GM19023 (cell line): ENCODE data around the gene VKORC1L1.
"Not testable (repeated sequence)": the region's sequence is repeated elsewhere in the genome, so short reads cannot be mapped to it uniquely, and the experiment has no call there.

Source experiments
- ATAC-seq: cut with Tn5 transposase; IDR thresholded peaks from one replicate; pipeline ENCODE4 v1.9.1; 2021; ENCODE audit warnings: mild to moderate bottlenecking, moderate library complexity; ENCODE audit not compliant: unreplicated experiment

The VKORC1L1 gene

GRCh38 chr7:65975814-65976445, 103.1 kb downstream of the VKORC1L1 start:
- ATAC-seq = no peak

DNA sequence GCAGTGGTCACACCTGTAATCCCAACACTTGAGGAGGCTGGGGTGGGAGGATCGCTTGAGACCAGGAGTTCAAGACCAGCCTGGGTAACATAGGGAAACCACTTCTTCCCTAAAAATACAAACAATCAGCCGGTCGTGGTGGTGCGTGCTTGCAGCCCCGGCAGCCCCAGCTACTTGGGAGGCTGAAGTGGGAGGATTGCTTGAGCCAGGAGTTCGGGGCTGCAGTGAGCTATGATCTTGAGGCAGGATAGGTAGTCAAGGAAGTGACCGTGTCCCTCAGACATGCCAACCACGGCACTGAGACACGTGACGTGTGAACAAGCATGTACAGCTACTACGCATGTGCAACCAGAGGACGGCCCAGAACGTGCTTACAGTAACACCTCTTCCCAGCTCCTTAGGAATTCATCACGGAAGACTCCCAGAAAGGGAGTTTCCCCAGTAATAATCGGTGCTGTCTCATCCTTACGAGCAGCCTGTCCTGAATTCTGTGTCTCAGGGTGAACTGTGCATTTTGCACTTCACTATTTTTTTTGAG, 103.9 kb downstream of the VKORC1L1 start:
- ATAC-seq = no peak

- ATAC-seq = no peak
These were observed 106.2 kb downstream of the VKORC1L1 start for GRCh38 chr7:65978891-65979582.

DNA sequence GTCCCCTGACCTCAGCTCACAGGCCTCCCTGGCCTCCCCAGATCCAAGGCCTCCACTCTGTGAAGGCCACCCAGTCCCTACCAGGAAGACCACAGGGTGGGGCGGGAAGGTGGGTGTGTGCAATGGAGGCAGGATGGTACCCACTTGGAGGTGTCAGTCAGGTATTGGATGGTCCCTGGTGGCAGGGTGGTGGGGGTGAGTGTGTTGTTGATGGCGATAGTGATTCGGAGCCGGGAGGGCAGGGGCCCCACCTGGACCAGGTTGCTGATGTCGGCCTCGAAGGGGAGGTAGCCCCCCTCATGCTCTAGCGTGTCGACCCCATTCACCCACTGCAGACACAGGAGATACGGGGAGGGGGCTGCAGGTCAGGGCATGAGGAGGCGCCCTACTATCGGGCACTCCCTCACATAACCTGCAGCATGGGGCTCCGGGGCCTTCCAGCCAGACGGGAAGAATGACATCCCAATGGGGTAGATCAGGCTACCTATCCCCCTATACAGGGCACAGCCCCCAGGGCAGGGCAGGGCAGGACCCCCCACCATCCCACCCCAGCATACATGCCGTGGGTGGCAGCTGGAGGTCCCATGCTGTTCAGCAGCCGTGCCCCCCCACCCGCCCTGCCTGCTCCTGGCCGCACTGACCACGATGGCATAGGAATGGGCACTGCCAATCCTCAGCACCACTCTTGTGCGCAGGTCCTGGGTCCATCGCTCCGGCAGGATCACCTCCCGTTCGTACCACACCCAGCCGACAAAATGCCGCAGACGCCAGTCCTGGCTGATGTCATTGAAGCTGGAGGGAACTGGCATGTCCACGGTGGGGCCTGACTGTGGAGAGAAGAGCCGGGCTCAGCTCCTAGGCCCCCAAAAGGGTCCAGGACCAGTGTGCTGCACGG, 107.0 kb downstream of the VKORC1L1 start:
- no peak for ATAC-seq

- ATAC-seq = peak; percentile 66
These were observed 107.8 kb downstream of the VKORC1L1 start for GRCh38 chr7:65980478-65981250.

DNA sequence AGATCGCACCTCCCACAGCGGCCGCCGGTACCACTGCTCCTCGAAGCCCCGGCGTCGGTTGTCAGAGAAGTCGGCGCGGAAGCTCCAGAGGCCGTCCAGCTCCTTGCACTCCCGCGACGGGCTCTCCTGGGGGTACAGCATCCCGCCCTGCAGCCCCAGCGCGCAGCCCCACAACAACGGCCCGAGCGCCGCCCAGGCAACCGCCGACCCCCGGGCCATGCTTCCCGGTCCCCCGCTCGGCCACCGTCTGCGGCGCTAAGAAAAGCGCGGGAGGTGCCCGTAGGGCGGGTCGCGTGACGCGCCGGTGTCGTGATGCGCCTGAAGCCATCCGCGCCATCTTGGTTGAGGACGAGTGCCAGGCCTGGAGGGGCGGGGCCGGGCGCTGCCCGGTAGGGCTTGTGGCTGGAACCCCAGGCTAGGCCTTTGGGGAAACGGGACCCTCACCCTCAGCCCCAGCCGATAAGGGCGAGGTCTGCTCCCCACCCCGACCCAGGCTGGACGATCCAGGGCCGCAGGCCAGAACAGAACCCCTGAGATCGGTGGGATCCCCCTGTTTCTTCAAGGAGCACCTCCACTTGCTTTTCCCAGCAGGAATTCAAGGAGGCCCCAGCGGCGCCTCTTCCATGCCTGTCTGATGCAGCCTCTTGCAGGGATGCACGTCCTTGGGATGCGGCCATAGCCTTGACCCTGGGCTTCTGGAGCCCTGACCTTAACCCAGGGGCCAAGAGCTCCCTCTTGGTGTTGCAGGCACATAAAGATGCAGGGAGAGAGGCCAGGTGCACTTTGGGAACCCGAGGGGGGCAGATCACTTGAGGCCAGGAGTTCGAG, 109.3 kb downstream of the VKORC1L1 start, which contains the start of gene GUSB:
Gene GUSB, minus strand, starts transcription at position 249 of the 828 bp plus-strand sequence. Its CDS starts 30 bp downstream, at position 219.
- ATAC-seq = peak; percentile 81

- no peak for ATAC-seq
These were observed 111.2 kb downstream of the VKORC1L1 start for GRCh38 chr7:65983965-65984658.

- ATAC-seq = no peak
These were observed 115.2 kb downstream of the VKORC1L1 start for GRCh38 chr7:65988084-65988483.

GRCh38 chr7:65988503-65988902, 115.6 kb downstream of the VKORC1L1 start:
- ATAC-seq = not testable (repeated sequence)

GRCh38 chr7:65989694-65990080, 116.8 kb downstream of the VKORC1L1 start:
- no peak for ATAC-seq

GRCh38 chr7:65991829-65992228, 119.0 kb downstream of the VKORC1L1 start:
- ATAC-seq = not testable (repeated sequence)

DNA sequence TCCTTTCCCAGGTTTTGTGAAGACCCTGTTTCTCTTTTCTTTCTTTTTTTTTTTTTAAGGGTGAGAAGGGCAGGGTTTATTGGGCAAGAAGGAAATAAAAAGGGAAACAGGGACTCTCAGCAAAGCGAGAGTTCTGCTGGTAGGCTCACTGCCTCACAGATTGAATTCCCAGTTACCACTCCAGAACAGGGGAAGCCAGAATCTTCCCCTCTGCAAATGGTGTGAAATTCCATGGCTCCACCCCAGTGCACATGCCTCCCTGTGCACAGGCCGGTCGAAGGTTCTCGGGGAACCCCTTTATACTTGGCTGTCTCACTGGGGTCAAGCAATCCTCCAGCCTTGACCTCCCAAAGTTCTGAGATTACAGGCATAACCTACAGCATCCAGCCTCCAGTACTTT, 119.7 kb downstream of the VKORC1L1 start:
- ATAC-seq = no peak

GRCh38 chr7:65994984-65995383, 122.1 kb downstream of the VKORC1L1 start:
- ATAC-seq = not testable (repeated sequence)

- ATAC-seq = not testable (repeated sequence)
These were observed 128.0 kb downstream of the VKORC1L1 start for GRCh38 chr7:66000823-66001417.

GRCh38 chr7:66005115-66005671, 132.3 kb downstream of the VKORC1L1 start:
- not testable (repeated sequence) for ATAC-seq

GRCh38 chr7:66007232-66007631, 134.4 kb downstream of the VKORC1L1 start:
- ATAC-seq = no peak
